ENCODE measurements around the gene DAND5. TPM values are rescaled to one million over a fixed set of nuclear protein-coding genes. Genes with fewer than 3 reads are reported as not detected.

The DAND5 gene
- total and polyA plus RNA-seq, 10 of the 15 experiments (the other 5 are each of a cell fraction or from before 2014, with no cell fraction given), result 0.06 to 0.15 (median 0.12) TPM; not detected in 5

GRCh38 chr19:12945479-12946091 is 23.8 kb upstream of the DAND5 start, which contains the start of gene RAD23A (continued):
- no peak for TF ChIP-seq KLF5 (IDR thresholded peaks at IDR 0.05; ENCODE audit: partially characterized antibody)
- TF ChIP-seq NR2C2 (IDR thresholded peaks at IDR 0.05; ENCODE audit: borderline replicate concordance, control insufficient read depth, insufficient read length, low read depth), result no peak
- TF ChIP-seq IKZF2 (IDR thresholded peaks at IDR 0.05), result no peak
- peak; percentile 58 for TF ChIP-seq HDAC6 (IDR thresholded peaks at IDR 0.05; ENCODE audit: unreplicated experiment)
- TF ChIP-seq KAT2A (conservative IDR thresholded peaks at IDR 0.05; ENCODE audit: control insufficient read depth, low read depth, low read length), result no peak
- peak; percentile 83 for TF ChIP-seq ATF2 (IDR thresholded peaks at IDR 0.05; ENCODE audit: low read length)
- TF ChIP-seq, protein P1, sequence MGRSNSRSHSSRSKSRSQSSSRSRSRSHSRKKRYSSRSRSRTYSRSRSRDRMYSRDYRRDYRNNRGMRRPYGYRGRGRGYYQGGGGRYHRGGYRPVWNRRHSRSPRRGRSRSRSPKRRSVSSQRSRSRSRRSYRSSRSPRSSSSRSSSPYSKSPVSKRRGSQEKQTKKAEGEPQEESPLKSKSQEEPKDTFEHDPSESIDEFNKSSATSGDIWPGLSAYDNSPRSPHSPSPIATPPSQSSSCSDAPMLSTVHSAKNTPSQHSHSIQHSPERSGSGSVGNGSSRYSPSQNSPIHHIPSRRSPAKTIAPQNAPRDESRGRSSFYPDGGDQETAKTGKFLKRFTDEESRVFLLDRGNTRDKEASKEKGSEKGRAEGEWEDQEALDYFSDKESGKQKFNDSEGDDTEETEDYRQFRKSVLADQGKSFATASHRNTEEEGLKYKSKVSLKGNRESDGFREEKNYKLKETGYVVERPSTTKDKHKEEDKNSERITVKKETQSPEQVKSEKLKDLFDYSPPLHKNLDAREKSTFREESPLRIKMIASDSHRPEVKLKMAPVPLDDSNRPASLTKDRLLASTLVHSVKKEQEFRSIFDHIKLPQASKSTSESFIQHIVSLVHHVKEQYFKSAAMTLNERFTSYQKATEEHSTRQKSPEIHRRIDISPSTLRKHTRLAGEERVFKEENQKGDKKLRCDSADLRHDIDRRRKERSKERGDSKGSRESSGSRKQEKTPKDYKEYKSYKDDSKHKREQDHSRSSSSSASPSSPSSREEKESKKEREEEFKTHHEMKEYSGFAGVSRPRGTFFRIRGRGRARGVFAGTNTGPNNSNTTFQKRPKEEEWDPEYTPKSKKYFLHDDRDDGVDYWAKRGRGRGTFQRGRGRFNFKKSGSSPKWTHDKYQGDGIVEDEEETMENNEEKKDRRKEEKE (IDR thresholded peaks at IDR 0.05), result no peak
- TF ChIP-seq ZNF622 (IDR thresholded peaks at IDR 0.05), result no peak
- peak; percentile 83; the same call in 1 of the 2 replicates for TF ChIP-seq ZBED1 (IDR thresholded peaks at IDR 0.05; ENCODE audit: borderline replicate concordance)
- peak; percentile 68; the same call in 1 of the 2 replicates for TF ChIP-seq ZBTB4 (CRISPR knock-in tag; IDR thresholded peaks at IDR 0.05)
- TF ChIP-seq PAX5 (IDR thresholded peaks at IDR 0.05; ENCODE audit: borderline replicate concordance, low read depth, low read length), result peak; percentile 77; the same call in 1 of the 2 replicates
- no peak for TF ChIP-seq STAT3 (IDR thresholded peaks at IDR 0.05; ENCODE audit: low read depth, low read length)
- TF ChIP-seq MTA2 (IDR thresholded peaks at IDR 0.05; ENCODE audit: low read depth), result no peak
- TF ChIP-seq, protein P2, sequence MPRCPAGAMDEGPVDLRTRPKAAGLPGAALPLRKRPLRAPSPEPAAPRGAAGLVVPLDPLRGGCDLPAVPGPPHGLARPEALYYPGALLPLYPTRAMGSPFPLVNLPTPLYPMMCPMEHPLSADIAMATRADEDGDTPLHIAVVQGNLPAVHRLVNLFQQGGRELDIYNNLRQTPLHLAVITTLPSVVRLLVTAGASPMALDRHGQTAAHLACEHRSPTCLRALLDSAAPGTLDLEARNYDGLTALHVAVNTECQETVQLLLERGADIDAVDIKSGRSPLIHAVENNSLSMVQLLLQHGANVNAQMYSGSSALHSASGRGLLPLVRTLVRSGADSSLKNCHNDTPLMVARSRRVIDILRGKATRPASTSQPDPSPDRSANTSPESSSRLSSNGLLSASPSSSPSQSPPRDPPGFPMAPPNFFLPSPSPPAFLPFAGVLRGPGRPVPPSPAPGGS (IDR thresholded peaks at IDR 0.05; ENCODE audit: borderline replicate concordance, insufficient read depth, low read depth, low read length, poor library complexity, severe bottlenecking), result peak; percentile 83
- TF ChIP-seq, protein P3, sequence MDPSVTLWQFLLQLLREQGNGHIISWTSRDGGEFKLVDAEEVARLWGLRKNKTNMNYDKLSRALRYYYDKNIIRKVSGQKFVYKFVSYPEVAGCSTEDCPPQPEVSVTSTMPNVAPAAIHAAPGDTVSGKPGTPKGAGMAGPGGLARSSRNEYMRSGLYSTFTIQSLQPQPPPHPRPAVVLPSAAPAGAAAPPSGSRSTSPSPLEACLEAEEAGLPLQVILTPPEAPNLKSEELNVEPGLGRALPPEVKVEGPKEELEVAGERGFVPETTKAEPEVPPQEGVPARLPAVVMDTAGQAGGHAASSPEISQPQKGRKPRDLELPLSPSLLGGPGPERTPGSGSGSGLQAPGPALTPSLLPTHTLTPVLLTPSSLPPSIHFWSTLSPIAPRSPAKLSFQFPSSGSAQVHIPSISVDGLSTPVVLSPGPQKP (IDR thresholded peaks at IDR 0.05; ENCODE audit: low read depth, low read length), result peak; percentile 89

All from GM12878 (cell line).